K562 treated with DMSO at 1 percent for 24 hours (cell line): ENCODE measurements around the gene FRMD3. TPM values are rescaled to one million over a fixed set of nuclear protein-coding genes. Genes with fewer than 3 reads are reported as not detected.

Source experiments
- total RNA-seq: library from RNA; unstranded; fragments of 300-600 nt; gene quantifications from 2 replicates; pipeline ENCODE4 v1.2.3, GENCODE V29; 2022; ENCODE audit warnings: low read depth; ENCODE audit not compliant: insufficient read depth

FRMD3 gene
- total RNA-seq, result 0.13 and 0.15 TPM in 2 replicates

DNA sequence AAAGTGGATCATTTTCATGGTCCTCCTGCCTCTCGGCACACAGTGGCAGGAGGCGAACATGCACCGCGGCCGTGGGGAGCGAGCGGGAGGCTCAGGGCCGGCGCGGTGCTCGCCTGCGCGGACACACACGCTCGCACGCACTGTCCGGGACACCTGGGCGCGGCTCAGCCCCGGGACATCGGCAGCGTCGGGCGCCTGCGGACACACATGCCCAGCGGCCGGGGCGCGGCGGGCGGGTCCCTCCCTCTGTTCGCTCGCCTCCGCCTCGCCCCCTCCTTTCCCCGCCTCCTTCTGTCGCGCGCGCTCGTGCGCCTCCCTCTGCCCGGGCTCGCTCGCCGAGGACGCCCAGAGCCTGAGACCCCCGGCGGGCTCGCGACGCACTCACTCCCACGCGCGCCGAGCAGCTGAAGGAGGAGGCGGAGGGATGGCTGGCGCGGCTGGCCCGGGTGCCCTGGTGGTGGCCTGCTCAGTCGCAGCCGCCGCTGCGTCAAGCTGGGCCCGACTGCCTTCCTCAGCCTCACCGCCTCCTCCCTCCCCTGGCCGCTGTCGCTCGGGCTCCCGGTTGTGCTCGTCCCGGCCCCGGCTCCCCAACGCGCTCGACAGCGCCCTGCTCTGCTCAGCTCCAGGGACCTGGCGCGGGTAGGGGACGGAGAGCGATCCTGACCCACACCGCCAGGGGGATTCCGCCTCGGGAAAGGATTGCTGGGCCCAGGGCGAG lies at the start of gene FRMD3:
FRMD3 (minus strand) TSS at position 230 of the 718 bp plus-strand sequence; CDS start at position 60, 170 bp downstream.

Other genes with a start within 250 kb of the FRMD3 start
- gene IDNK, start 84.7 kb upstream of the FRMD3 start, total RNA-seq, result 1.1 TPM in 1 of 2 replicates, not detected in the other
- 43.1 and 43.3 TPM in 2 replicates for gene UBQLN1, start 169.6 kb upstream of the FRMD3 start, total RNA-seq